GDM1 (cell line): ENCODE data around the gene PSAPL1.

ENCODE experiments used
- DNase-seq: peaks from one replicate; lab custom pipeline; 2025; lab: John Stamatoyannopoulos, UW

The PSAPL1 gene

DNA sequence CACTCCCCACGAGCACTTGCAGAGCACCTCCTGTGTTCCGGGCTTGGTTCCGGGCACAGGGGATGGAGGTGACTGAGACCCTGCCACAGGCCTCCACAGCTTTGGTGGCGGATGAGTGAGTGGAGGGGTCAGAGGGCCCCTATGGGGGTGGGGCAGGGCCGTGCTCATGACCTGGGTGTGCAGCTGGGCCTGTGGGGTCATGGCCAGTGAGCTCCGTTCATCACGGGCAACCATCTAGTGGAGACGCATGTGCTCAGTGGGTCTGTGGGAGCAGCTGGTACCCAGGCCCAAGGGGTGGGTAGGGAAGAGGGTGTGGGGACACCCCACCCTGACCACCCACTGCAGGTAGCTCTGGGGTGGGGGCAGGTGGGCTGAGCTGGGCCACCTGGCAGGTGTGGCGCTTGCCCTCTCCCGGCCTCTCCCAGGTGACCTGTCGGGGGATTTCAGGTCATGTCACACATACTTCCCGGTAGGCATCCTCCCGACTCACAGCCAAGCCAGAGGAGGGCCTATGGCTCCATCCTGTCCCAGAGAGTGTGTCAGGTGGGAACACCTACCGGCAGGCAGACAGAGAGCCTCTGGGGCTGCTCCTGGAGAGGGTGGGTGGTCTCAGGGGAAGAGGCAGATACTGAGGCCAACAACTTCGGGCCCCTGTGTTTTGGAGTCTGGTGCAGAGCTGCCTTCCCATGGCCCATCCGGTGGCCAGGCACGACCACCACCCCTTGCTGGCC, 3.6 kb downstream of the PSAPL1 start:
- DNase-seq: no peak

DNA sequence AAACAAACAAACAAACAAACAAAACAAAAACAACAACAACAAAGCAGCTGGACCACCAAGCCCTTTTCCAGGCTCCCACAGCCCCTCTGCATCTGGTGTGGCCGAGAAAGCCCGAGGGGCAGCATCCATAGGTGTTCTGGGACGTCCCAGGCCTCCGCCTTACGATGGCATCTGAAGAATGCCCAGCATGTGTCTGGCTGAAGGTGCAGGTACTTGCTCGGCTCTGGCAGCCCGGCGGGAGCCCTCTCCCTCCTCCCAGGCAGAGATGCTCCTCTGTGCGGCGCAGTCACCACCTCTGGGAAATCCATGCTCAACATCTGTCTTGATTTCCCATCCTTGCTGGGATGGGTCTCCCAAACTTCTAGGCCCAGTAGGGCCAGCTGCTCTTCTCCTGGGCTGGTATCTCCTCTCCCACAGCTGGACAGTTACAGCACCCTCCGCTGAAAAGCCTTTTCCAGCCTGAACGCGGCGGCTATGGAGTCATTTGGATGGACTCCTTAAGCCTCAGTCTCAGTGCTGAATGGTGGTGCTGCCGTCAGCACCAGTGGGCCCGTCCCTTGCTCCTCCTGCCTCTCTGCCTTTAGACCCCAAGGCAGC, 4.3 kb downstream of the PSAPL1 start:
- no peak for DNase-seq

DNA sequence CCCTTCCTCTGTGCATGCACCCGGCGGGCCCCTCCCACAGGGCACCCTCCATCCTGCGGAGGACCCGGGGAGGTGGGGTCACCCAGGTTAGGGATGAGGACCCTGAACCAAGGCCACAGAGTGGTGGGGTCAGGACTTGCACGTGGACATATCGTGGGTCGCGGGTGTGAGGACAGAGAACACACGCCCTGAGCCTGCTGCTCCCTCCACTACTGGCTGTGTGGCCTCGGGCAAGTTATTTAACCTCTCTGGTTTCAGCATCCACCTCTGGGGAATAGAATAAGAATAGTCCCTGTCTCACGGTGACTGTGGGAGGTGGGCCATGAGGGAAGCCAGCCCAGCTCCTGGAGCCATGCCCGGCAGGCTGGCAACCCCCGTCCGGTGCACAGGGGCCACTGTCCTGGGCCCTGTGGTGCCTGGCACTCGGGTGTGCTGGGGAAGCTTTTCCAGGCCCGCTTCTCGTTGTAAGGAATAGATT, 5.1 kb downstream of the PSAPL1 start:
- DNase-seq: no peak

DNA sequence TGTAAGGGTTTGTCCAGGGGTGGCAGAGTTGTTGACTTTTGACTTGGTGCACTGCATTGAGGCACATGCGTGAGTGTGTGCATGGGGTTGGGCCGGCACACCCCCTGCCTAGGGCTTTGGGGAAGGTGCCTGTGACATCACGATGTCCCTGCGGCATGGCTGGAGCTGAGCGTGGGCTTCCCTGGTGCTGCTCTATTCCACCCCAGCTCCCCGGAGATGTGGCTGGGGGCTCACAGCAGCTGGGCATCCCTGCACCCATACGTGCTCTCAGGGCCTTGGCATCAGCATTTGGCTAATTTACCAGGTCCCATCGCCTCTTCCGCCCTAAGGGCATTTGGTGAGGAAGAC, 5.7 kb downstream of the PSAPL1 start:
- DNase-seq: no peak

DNA sequence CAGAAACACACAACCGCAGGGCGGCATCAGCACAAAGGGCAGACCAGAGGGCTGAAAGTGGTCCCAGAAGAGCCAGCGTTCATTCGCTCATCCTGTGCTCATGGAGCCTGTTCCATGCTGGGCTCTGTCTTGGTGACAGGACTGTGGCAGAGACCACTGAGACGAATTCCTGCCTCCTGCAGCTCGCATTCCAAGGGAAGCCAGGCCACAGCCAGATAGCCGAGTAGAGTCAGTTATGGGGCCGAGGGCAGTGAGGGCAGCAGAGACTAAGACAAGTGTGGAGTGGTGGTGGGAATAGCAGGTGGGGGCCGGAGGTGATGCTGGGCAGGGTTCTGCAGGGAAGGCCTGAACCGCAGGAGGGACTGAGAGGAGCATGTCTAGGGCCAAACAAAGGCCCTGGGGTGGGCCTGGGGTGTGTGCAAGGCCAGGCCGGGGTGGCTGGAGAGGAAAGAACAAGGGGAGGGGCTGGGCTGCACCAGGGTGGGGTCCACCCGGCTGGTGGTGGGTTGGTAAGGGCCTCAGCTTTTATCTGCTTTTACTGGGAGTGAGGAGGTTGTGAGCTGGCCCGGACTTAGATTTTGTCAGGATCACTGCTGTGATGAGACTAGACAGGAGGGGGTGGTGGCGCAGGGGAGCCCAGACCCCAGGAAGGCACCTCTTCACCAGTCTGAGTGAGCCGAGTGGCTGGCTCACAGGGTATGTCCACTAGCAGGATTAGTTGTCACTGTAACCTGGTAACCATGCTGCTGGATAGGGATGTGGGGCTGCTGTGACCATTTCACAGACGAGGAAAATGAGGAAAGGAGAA, 6.3 kb downstream of the PSAPL1 start:
- no peak for DNase-seq

DNA sequence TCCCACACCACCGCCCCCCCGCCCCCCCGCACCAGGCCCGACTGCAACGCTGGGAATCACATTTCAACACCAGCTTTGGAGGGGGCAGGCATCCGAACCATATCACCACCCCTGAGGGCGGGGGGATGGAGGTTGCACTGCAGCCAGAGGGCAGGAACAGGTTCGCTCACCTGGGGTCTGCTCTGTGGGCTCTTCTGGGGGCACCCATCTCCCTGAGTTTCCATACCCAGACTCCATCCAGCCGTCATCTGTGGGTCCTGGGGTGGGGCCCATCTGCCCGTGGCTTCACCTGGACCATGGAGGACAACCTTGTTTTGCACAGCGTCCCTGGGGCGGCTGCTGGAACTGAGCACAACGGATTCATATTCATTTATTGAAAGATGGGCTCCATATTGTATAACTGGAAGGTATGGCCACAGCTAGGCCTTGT, 6.9 kb downstream of the PSAPL1 start:
- DNase-seq: no peak

DNA sequence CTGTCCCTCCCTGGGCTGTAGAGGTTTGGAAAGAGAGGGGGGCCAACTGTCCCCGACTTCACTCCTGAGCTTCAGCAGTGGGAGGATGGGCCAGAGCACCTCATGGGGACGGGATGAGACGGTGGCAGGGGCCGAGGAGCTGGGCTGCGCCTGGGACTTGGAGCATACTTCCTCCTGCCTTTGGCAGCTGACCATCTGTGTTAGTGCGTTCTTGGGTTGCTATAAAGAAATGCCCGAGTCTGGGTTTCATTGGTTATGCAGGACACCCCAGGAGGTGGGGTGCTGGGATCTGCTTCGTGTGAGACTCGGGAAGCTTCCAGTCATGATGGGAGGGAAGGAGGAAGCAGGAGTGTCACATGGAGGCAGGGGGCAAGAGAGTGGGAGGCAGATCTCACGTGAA, 7.4 kb downstream of the PSAPL1 start:
- DNase-seq: no peak

DNA sequence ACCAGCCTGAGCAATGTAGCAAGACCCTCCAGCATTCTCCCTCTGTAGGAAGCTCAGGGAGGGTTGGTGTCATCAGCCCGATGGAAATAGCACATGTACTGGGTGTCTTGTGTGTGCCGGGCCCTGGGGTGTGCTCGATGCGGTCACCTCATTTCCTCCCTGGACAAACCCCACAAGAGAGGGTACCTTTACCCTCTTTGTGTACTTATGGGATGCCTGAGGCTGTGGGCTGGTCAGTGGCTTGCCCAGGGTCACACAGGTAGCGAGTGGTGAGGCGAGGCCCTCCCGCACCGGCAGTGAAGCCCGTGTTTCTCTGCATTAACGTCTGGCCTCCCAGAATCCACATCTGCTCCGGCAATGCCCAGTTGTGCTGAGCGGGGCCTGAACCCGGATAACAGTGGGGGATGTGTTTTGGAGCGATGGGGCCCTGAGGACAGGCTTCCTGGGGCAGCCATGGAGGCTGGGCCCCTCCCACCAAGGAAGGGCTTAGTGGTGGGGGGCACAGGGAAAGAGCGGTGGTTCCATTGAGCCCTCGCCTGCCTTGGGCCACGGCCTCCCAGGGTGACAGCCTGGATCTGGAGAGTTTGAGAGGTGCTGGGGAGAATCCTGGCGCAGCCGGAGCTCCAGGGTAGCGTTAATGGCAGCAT, 8.1 kb downstream of the PSAPL1 start:
- no peak for DNase-seq

DNA sequence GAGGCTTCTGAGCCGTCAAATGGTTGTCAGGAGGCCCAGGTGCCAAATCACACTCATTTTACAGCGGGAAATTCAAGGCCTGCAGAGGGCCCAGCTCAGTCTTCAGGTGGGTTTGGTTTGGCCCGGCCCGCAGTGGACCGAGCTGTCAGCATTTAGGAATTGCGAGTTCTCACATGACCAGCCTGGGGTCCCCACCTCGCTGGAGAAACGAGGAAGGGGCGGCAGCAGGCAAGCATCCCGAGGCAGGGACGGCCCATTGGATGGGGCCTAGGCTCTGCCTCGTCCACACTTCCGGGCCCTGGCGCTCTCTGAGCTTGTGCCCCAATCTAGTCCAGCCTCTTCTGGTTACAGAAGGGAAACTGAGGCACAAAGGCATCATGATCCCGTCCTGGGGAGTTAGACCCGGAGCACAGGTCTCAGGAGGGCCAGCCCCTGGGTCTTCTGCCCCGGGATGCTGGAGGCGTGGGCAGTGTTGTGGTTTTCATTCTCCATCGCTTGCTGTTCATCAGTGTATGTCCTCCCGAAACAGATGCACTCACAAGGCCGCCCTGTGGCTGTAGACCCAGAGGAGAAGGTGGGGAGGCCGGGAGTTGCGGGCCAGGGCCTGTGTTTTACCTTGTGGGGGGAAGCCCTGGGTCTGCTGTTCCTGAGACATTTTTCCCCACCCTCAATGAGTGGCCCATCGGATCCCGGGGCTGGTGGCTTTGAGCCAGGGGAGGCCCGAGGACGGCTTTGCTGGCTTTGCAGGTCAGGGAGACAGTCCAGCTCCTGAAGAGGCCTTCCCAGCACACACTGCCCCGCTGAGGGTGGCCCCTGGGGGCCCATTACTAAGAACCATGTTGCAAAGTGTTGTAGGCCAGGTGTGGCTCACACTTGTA, 8.9 kb downstream of the PSAPL1 start:
- DNase-seq: no peak

DNA sequence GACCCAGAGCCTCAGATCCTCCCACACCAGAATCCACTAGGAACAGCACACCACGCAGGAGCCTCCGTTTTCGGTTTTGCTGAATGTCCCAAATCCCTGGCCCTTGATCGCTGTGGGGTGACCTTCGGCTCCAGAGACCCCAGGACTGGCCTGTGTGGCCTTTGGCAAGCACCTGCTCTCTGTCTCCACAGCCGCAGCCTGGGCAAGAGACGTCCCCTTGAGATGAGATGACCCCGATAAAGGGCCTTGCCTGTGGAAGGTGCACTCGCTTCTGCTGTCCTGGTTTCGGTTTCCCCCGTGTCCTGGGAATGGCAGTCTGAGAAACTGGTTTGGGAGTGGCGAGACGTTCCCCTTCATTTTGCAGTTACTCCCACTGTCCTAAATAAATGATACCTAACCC, 9.6 kb downstream of the PSAPL1 start:
- no peak for DNase-seq

DNA sequence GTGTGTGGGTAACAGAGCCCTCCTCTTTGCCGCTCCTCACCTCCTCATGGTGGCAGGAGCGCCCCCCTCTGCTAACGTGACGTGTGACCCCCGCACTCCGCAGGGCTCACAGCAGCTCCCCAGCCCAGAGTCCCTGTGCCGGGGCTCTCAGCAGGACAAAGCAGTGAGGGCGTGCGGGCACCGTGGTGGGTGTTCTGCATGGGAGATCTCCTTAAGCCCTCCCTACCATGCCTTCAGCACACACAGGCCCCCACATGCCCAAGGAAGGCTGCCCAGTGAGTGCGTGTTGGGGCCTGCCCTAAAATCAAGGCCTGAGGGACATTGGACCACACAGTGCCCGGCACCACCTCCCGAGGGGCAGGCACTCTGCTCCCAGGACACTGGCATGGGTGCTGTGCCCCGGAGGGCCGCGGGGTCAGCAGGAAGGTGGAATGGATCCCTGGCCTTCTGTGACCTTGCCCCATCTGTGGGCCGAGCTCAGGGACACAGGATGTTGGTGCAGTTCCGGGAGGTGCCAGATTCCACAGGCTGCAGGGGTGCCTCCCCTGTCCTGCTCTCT, 10.1 kb downstream of the PSAPL1 start:
- no peak for DNase-seq

DNA sequence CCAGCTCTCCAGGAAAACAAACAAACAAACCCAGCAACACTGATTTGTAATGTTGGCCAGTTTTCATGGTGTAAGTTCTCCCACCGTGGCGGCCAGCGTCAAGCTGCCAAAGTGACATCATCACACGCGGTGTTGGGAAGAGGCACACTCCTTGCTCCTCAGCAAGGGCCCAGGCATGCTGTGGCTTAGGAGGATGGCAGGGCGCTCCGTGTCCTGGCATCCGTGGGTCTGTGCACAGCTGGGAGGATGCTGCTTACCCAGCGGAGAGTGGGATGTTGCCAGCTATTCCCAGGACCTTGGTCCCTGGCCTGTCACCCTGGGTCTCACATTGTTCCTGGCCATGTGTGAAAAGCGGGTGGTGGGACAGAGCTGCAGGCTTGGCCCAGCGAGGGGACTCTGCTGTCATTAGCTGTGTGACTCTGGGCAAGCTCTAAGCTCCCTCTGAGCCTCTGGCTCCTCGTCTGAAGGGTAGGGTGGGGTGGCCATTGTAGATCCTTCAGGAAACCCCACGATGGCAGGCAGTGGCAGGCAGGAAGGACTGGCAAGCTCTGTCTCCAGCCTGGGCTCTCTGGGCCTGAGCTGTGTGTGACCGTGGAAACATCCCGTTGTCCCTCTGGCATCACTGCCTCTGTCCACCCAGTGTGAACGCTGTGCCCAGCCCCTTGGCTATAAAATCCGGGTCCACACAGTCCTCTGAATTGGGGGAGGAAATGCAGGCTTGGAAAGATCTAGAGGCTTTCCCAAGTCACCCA, 10.8 kb downstream of the PSAPL1 start:
- no peak for DNase-seq

DNA sequence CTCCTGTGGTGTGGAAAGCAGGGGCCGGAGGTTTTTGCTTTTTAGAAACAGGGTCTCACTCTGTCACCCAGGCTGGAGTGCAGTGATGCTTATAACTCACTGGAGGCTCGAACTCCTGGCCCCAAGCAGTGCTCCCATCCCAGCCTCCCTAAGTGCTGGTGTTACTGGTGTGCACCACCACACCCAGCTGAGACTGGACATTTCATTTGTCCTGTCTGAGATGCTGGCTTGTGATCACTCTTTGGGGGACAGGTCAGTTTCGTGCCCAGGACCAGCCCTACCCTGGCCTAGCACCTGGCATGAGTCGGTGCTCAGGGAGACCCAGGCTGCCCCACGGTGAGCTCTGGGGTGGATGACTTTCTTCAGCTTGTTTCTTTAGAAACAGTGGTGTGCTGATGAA, 11.3 kb downstream of the PSAPL1 start:
- no peak for DNase-seq

DNA sequence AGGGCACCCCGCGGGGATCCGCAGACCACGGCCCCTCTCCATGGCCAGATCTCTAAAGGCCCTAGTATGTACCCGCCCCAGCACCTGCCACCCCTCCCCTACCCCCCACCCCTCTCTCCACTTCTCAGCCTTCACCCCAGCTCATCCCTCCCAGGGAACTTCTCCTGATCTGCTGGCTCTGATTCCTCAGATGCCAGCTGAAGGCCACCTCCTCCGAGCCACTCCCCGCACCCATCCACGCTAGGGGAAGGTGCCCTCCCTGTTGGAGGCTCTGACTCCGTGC, 11.9 kb downstream of the PSAPL1 start:
- no peak for DNase-seq

DNA sequence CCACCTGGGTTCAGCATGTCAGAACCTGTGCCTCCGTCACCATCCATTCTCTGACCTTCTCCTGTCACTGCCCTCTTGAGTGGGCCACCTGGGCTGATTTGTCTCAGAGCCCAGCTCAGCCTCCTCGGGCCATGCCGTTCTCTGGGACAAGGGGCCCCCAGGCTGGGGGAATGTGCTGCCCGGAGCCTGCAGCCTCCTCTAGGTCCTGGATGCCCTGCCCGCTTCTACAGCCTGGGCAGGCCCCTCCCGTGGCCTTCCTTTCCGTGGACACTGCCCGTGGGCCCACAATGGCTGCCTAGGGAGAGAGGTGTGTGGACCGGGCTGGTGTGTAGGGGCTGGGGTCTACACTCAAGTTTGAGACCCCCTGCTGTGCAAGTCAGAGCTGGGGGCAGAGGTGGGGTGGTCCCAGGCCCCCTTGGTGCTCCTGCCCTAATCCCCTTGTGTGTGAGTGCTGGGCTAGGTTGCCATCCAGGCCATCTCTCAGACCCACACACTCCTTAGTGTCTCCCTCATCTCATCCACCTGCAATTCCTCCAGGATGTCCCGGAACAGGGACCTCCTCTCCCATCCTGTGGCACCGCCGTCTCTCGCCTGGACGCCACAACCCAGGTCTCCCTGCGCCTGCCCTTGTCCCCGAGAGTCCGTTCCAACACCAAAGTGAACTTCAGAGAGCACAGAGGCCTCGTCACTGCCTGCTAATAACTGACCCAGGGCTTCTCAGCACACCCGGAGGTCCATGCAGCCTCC, 12.4 kb downstream of the PSAPL1 start:
- no peak for DNase-seq

DNA sequence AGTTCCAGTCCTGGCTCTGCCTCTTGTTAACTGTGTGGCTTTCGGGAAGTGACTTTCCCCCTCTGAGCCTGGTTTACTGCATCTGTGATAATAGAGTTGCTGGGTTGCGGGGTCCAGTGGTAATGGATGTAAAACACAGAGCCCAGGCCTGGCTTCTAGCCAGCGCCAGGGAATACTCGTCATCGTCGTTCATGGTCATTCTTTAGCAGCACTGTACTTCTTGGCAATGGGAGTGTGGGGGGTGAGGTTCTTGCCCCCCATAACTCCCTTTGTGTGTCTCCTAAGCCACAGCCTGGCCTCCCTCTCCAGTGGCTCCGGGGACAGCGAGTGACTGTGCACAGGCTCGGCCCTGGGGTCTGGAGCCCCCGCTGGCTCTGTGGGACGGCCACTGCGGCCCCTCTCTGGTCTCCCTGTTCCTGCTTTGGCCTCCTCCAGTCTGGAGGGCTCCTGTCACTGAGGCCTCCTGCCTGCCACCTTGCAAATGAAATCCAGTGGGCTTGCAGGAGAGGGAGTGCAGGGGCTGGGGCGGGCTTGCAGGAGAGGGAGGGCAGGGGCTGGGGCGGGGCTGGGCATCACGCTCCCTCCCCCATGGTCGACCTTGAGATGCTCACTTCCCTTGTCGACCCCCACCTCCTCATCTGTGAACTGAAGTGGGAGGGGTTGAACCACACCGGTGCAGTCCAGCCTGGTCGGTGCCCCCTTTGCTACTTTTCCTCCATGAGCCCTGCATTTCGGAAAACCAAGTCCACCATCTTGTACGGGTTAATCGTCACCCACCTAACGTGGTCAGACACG, 13.2 kb downstream of the PSAPL1 start:
- DNase-seq: no peak

DNA sequence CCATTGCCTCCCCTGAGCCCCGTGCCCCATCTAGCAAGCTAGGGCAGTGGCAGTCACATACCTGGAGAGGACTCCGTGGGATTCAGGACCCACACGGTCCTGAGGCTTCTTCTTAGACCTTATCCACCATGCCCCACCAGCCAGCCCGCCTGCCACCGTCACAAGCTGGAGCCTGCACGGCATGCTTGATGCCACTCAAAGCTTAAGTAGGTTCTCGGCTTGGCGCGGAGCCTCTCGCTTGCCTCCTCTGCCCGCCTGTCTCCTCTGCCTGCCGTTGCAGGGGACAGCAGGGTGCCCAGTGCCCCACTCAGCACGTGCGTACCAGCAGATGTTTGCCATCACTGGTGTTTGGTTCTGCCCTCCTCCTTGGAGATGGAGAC, 14.1 kb downstream of the PSAPL1 start:
- DNase-seq: no peak

DNA sequence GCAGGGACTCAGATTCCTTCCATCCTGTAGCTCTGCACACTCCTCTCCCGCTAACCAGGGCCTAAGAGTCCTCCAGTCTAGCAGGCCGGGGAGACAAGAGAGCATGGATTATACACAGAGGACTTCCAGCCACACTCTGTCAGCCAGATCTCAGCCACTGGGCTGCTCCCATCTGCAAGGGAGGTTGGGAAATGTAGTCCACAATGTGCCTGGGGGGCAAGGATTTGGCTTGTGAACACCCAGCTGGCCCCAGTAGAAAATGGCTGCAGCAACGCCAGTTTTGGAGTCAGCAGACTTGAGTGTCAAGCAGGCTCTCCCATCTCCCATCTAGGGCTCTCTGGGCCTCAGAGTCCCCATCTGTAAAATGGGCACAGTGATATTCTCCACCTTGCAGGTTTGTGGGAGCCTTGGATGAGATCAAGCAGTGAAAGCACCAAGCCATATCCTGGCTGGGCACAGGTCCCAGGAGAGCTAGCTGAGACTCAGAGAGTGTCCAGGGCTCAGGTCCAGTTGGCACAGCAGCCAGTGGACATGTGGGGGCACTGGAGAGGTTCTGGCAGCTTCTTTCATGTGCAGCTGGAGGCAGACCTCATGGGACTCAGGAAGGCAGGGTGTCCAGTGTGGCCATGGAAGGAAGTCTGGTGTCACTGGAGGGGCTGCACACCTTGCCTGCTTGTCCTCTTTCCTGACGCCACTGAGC, 14.6 kb downstream of the PSAPL1 start:
- DNase-seq: no peak
